ENCODE measurements around the gene NRP1. TPM values are rescaled to one million over a fixed set of nuclear protein-coding genes. Genes with fewer than 3 reads are reported as not detected.

The NRP1 gene
- total RNA-seq, 4 donors from 2014 or later: 40.4 to 123 (median 58.3) TPM

GRCh38 chr10:33352175-33352574 lies 17.7 kb upstream of the NRP1 start:
- intact Hi-C loops (cut with DNase I): no loop called here
- Histone ChIP-seq H3K36me3 (no peaks in the 10 kb centered on the region), H3K4me1 (no peaks in the 10 kb centered on the region), H3K27me3 (no peaks in the 10 kb centered on the region), H3K9me3 (no peaks in the 10 kb centered on the region), H3K27ac (no peak overlapping the region), H3K4me3 (replicated peaks in 1 of 3) (no peak overlapping the region)
- 85 to 90% methylated on average over 3 of the region's 3 CpGs for WGBS, 2 donors
- TF ChIP-seq, protein P1, sequence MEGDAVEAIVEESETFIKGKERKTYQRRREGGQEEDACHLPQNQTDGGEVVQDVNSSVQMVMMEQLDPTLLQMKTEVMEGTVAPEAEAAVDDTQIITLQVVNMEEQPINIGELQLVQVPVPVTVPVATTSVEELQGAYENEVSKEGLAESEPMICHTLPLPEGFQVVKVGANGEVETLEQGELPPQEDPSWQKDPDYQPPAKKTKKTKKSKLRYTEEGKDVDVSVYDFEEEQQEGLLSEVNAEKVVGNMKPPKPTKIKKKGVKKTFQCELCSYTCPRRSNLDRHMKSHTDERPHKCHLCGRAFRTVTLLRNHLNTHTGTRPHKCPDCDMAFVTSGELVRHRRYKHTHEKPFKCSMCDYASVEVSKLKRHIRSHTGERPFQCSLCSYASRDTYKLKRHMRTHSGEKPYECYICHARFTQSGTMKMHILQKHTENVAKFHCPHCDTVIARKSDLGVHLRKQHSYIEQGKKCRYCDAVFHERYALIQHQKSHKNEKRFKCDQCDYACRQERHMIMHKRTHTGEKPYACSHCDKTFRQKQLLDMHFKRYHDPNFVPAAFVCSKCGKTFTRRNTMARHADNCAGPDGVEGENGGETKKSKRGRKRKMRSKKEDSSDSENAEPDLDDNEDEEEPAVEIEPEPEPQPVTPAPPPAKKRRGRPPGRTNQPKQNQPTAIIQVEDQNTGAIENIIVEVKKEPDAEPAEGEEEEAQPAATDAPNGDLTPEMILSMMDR (IDR thresholded peaks at IDR 0.05): no peak
- no peak for TF ChIP-seq POLR2A (IDR thresholded peaks at IDR 0.05)
- no peak for DNase-seq

DNA sequence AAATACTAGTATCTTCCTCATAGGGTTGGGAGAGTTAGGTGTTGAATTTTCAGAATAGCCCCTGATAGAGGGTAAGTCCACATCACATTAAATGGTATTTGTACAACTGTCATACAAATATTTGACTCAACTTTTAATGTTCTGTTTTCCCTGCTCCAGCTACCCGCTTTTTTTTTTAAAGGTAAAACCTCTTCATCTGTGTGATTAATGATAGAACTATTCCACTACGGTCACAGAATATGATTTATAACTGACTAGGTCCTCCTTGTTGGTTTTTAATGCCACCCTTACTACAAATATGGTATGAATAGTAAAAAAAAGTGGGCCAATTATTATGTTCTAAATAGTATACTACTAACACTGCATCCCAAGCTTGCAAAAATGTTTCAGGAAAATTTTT lies 15.6 kb upstream of the NRP1 start:
- no peaks in the 10 kb centered on the region for H3K9me3 ChIP-seq
- no peak overlapping the region for H3K27ac ChIP-seq
- intact Hi-C loops (cut with DNase I): no loop called here
- H3K36me3 ChIP-seq: no peaks in the 10 kb centered on the region
- H3K4me3 ChIP-seq (replicated peaks in 1 of 3): no peak overlapping the region
- no peaks in the 10 kb centered on the region for H3K4me1 ChIP-seq
- no peaks in the 10 kb centered on the region for H3K27me3 ChIP-seq
- TF ChIP-seq, protein P1 (IDR thresholded peaks at IDR 0.05): no peak
- TF ChIP-seq POLR2A (IDR thresholded peaks at IDR 0.05): no peak
- no peak for DNase-seq
- WGBS, 2 donors: 94 to 96% methylated on average over 2 of the region's 2 CpGs

- Histone ChIP-seq H3K36me3 (no peaks in the 10 kb centered on the region), H3K4me1 (no peaks in the 10 kb centered on the region), H3K27me3 (no peaks in the 10 kb centered on the region), H3K4me3 (replicated peaks in 1 of 3) (no peak overlapping the region), H3K27ac (no peak overlapping the region), H3K9me3 (no peaks in the 10 kb centered on the region)
- intact Hi-C loops (cut with DNase I): no loop called here
- no peak for TF ChIP-seq POLR2A (IDR thresholded peaks at IDR 0.05)
- TF ChIP-seq, protein P1 (IDR thresholded peaks at IDR 0.05): no peak
- DNase-seq: no peak
Measured at GRCh38 chr10:33349268-33349667, 14.8 kb upstream of the NRP1 start.

DNA sequence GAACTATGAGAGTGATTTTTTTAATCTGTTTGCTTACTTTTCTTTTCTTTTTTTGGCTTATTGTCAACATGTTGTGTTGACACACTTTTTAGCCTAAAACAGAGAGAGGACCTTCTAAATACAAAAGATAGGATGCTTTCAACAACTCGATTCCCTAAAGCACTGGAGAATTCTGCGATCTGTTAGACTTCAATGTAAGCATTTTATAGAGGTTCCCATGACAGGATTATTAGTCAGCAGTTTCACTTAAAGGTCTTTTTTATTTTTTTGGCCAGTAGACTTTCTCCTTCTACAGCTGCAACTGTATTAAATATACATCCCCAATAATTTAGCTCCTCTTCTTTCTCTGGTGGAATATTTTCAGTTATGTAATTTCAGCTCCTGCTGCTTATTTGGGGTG lies 12.7 kb upstream of the NRP1 start:
- TF ChIP-seq POLR2A (IDR thresholded peaks at IDR 0.05): no peak
- TF ChIP-seq, protein P1 (IDR thresholded peaks at IDR 0.05): no peak
- Histone ChIP-seq H3K4me1 (peaks cover 3 to 4% of the 10 kb centered on the region in 2 donors), H3K27me3 (no peaks in the 10 kb centered on the region), H3K9me3 (no peaks in the 10 kb centered on the region), H3K36me3 (no peaks in the 10 kb centered on the region), H3K27ac (no peak overlapping the region), H3K4me3 (replicated peaks in 1 of 3) (no peak overlapping the region)
- WGBS, 2 donors: 63 to 67% methylated on average over 2 of the region's 2 CpGs
- no peak for DNase-seq
- intact Hi-C loops (cut with DNase I): no loop called here

- H3K9me3 ChIP-seq: no peaks in the 10 kb centered on the region
- 89 to 92% methylated on average over 5 of the region's 5 CpGs for WGBS, 2 donors
- no peak for DNase-seq
- H3K36me3 ChIP-seq: no peaks in the 10 kb centered on the region
- H3K4me1 ChIP-seq: peaks cover 22% of the 10 kb centered on the region in 2 donors
- no peaks in the 10 kb centered on the region for H3K27me3 ChIP-seq
- H3K27ac ChIP-seq: no peak overlapping the region
- intact Hi-C loops (cut with DNase I): no loop called here
- no peak overlapping the region for H3K4me3 ChIP-seq (replicated peaks in 1 of 3)
- no peak for TF ChIP-seq POLR2A (IDR thresholded peaks at IDR 0.05)
- TF ChIP-seq, protein P1 (IDR thresholded peaks at IDR 0.05): no peak
Measured at GRCh38 chr10:33345236-33345635, 10.8 kb upstream of the NRP1 start.
